Body of pancreas (tissue), 4 donors: ENCODE data around the gene SPOCD1. TPM values are rescaled to one million over a fixed set of nuclear protein-coding genes. Genes with fewer than 3 reads are reported as not detected.

Source experiments
- ATAC-seq: fragments of 150-250 bp; one replicate; pipeline ENCODE4 v1.9.1; 2016
- DNase-seq, 4 donors: peaks; one replicate each; pipeline ENCODE4 v3.0.0-alpha.2; 2019
- H3K27ac ChIP-seq, 4 donors: fragments of 200-600 bp; sonication (generic); 1 replicate in 3 of 4; 2 replicates in 1 of 4; pipeline versions ENCODE4 v1.5.1 to v1.6.1; 2016 to 2019; ENCODE audit warnings: mild to moderate bottlenecking in 1 of 4, mixed read lengths in 1 of 4, moderate library complexity in 1 of 4
- H3K27me3 ChIP-seq, 2 donors: fragments of 200-600 bp; sonication (generic); one replicate each; pipeline ENCODE4 v1.6.0; 2016; ENCODE audit warnings: mild to moderate bottlenecking in 1 of 2
- H3K36me3 ChIP-seq, 2 donors: fragments of 200-600 bp; sonication (generic); replicated peaks in 1 of 2; 2 replicates each; pipeline ENCODE4 v1.5.1; 2016; ENCODE audit warnings: low read depth in 2 of 2; ENCODE audit not compliant: insufficient read depth in 1 of 2
- H3K4me1 ChIP-seq: fragments of 200-600 bp; sonication (generic); one replicate; pipeline ENCODE4 v1.6.0; 2016
- H3K4me3 ChIP-seq, 2 donors: fragments of 200-600 bp; sonication (generic); 1 replicate in 1 of 2; 2 replicates in 1 of 2; pipeline ENCODE4 v1.5.1; 2016 to 2019
- H3K9me3 ChIP-seq, 3 donors: fragments of 200-600 bp; sonication (generic); 1 replicate in 2 of 3; 2 replicates in 1 of 3; pipeline ENCODE4 v1.5.1; 2016
- CTCF ChIP-seq, 7 experiments: fragments of 450-650 bp in 4 of 7; fragments of 200-600 bp in 3 of 7; sonication (generic) in 3 of 7; IDR thresholded peaks; one replicate each; pipeline ENCODE4 v1.5.1; 2016 to 2019; ENCODE audit warnings: antibody characterized with exemption in 7 of 7
- POLR2A ChIP-seq, 3 donors: fragments of 450-650 bp; IDR thresholded peaks; one replicate each; pipeline ENCODE4 v1.6.1; 2016; ENCODE audit warnings: antibody characterized with exemption in 3 of 3, mild to moderate bottlenecking in 2 of 3
- WGBS, 2 donors: methylation state at CpG; one replicate each; pipeline ENCODE4 v1.1.5; 2017; 5-methylcytosine and 5-hydroxymethylcytosine counted together
- intact Hi-C: fragments of 100-400 bp; cut with DNase I; formaldehyde crosslinking; loops from one replicate; pipeline ENCODE4 v1.15.1; 2023
- total RNA-seq, 2 donors: library from RNA; depleted of rRNA; stranded (reverse); fragments of >200 nt; gene quantifications; one replicate each; pipeline ENCODE4 v1.1.0, GENCODE V29; 2016

SPOCD1 gene
- total RNA-seq, 2 donors from 2014 or later, result 0.26 TPM; not detected in 1

- TF ChIP-seq CTCF (IDR thresholded peaks at IDR 0.05) (no peak), POLR2A (IDR thresholded peaks at IDR 0.05) (no peak)
- Histone ChIP-seq H3K4me3 (no peak overlapping the region), H3K27ac (no peak overlapping the region), H3K4me1 (peaks cover under 1% of the 10 kb centered on the region), H3K27me3 (no peaks in the 10 kb centered on the region), H3K36me3 (no peaks in the 10 kb centered on the region), H3K9me3 (no peaks in the 10 kb centered on the region)
- intact Hi-C loops, result no loop called here
- DNase-seq (no peak), ATAC-seq (no peak)
- WGBS, 2 donors, result 66% methylated on average over 11 to 12 of the region's 12 CpGs
Observed at GRCh38 chr1:31782421-31783410, 33.1 kb downstream of the SPOCD1 start.

- intact Hi-C loops, result no loop called here
Observed at GRCh38 chr1:31781756-31782371, 34.0 kb downstream of the SPOCD1 start.

GRCh38 chr1:31781138-31781755, 34.6 kb downstream of the SPOCD1 start:
- WGBS, 2 donors, result 49 to 60% methylated on average over 7 of the region's 7 CpGs
- Histone ChIP-seq H3K4me3 (no peak overlapping the region), H3K4me1 (no peaks in the 10 kb centered on the region), H3K9me3 (no peaks in the 10 kb centered on the region), H3K27ac (no peak overlapping the region), H3K36me3 (no peaks in the 10 kb centered on the region), H3K27me3 (no peaks in the 10 kb centered on the region)
- ATAC-seq (no peak), DNase-seq (no peak)
- no peak for TF ChIP-seq POLR2A (IDR thresholded peaks at IDR 0.05)
- no peak for TF ChIP-seq CTCF (IDR thresholded peaks at IDR 0.05)
- intact Hi-C loops, result no loop called here

More at GRCh38 chr1:31781756-31782371, 34.0 kb downstream of the SPOCD1 start:
- H3K4me1 ChIP-seq, result no peaks in the 10 kb centered on the region
- ATAC-seq (no peak), DNase-seq (no peak)
- H3K4me3 ChIP-seq, result no peak overlapping the region
- 48 to 57% methylated on average over 5 to 18 of the region's 18 CpGs for WGBS, 2 donors
- no peaks in the 10 kb centered on the region for H3K36me3 ChIP-seq
- H3K27ac ChIP-seq, result no peak overlapping the region
- TF ChIP-seq CTCF (IDR thresholded peaks at IDR 0.05) (no peak), POLR2A (IDR thresholded peaks at IDR 0.05) (no peak)
- no peaks in the 10 kb centered on the region for H3K27me3 ChIP-seq
- no peaks in the 10 kb centered on the region for H3K9me3 ChIP-seq

- TF ChIP-seq POLR2A (IDR thresholded peaks at IDR 0.05) (no peak), CTCF (IDR thresholded peaks at IDR 0.05) (no peak)
- ATAC-seq (no peak), DNase-seq (no peak)
- Histone ChIP-seq H3K4me1 (no peaks in the 10 kb centered on the region), H3K4me3 (no peak overlapping the region), H3K27ac (no peak overlapping the region), H3K36me3 (no peaks in the 10 kb centered on the region), H3K27me3 (no peaks in the 10 kb centered on the region), H3K9me3 (no peaks in the 10 kb centered on the region)
- intact Hi-C loops, result no loop called here
- 71 to 85% methylated on average over 2 of the region's 2 CpGs for WGBS, 2 donors
Observed at GRCh38 chr1:31780632-31781031, 35.2 kb downstream of the SPOCD1 start.
